GM18498 (cell line): ENCODE results near the gene ST3GAL2.

ENCODE experiments used
- ATAC-seq: cut with Tn5 transposase; IDR thresholded peaks from one replicate; pipeline ENCODE4 v1.9.1; 2021; ENCODE audit warnings: mild to moderate bottlenecking, moderate library complexity; ENCODE audit not compliant: unreplicated experiment

The ST3GAL2 gene

GRCh38 chr16:70438969-70439862 lies at the start of gene ST3GAL2:
ST3GAL2 (minus strand) TSS chr16:70439100; CDS start chr16:70398530, 40,570 bp downstream.
- ATAC-seq: peak; percentile 89

- ATAC-seq: no peak
Measured at GRCh38 chr16:70484867-70485266, 46.0 kb upstream of the ST3GAL2 start.

- ATAC-seq: no peak
Measured at GRCh38 chr16:70483426-70483825, 44.5 kb upstream of the ST3GAL2 start.

GRCh38 chr16:70482624-70483023 lies 43.7 kb upstream of the ST3GAL2 start:
- no peak for ATAC-seq

- no peak for ATAC-seq
Measured at GRCh38 chr16:70481929-70482536, 43.1 kb upstream of the ST3GAL2 start.

GRCh38 chr16:70480127-70481105 lies 41.5 kb upstream of the ST3GAL2 start:
- ATAC-seq: no peak

- no peak for ATAC-seq
Measured at GRCh38 chr16:70478912-70479341, 40.0 kb upstream of the ST3GAL2 start.

- ATAC-seq: no peak
Measured at GRCh38 chr16:70478169-70478568, 39.3 kb upstream of the ST3GAL2 start.

- ATAC-seq: peak; percentile 89
Measured at GRCh38 chr16:70476272-70477020, 37.5 kb upstream of the ST3GAL2 start.

- ATAC-seq: no peak
Measured at GRCh38 chr16:70475054-70475871, 36.4 kb upstream of the ST3GAL2 start.

- ATAC-seq: no peak
Measured at GRCh38 chr16:70474320-70475053, 35.6 kb upstream of the ST3GAL2 start.

GRCh38 chr16:70473446-70474319 lies 34.8 kb upstream of the ST3GAL2 start:
- no peak for ATAC-seq

GRCh38 chr16:70472786-70473433 lies 34.0 kb upstream of the ST3GAL2 start:
- no peak for ATAC-seq

GRCh38 chr16:70470927-70471341 lies 32.0 kb upstream of the ST3GAL2 start:
- ATAC-seq: no peak

GRCh38 chr16:70470141-70470926 lies 31.4 kb upstream of the ST3GAL2 start:
- ATAC-seq: no peak

GRCh38 chr16:70468776-70469525 lies 30.1 kb upstream of the ST3GAL2 start:
- no peak for ATAC-seq
